Measurements from ENCODE around the gene NOXA1.

Gene NOXA1

GRCh38 chr9:137389428-137389746 is 33.8 kb upstream of the NOXA1 start:
- no peak overlapping the region for H3K27ac ChIP-seq (ENCODE audit: poor library complexity, severe bottlenecking)
- H3K4me3 ChIP-seq (ENCODE audit: severe bottlenecking): no peak overlapping the region
- TF ChIP-seq, protein P1, sequence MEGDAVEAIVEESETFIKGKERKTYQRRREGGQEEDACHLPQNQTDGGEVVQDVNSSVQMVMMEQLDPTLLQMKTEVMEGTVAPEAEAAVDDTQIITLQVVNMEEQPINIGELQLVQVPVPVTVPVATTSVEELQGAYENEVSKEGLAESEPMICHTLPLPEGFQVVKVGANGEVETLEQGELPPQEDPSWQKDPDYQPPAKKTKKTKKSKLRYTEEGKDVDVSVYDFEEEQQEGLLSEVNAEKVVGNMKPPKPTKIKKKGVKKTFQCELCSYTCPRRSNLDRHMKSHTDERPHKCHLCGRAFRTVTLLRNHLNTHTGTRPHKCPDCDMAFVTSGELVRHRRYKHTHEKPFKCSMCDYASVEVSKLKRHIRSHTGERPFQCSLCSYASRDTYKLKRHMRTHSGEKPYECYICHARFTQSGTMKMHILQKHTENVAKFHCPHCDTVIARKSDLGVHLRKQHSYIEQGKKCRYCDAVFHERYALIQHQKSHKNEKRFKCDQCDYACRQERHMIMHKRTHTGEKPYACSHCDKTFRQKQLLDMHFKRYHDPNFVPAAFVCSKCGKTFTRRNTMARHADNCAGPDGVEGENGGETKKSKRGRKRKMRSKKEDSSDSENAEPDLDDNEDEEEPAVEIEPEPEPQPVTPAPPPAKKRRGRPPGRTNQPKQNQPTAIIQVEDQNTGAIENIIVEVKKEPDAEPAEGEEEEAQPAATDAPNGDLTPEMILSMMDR (IDR thresholded peaks at IDR 0.05; ENCODE audit: poor library complexity, severe bottlenecking): no peak
- no peaks in the 10 kb centered on the region for H3K9me3 ChIP-seq (ENCODE audit: severe bottlenecking)
- no peaks in the 10 kb centered on the region for H3K4me1 ChIP-seq (ENCODE audit: insufficient read depth, poor library complexity, severe bottlenecking)
- ATAC-seq (ENCODE audit: low read depth): no peak
- H3K27me3 ChIP-seq (ENCODE audit: insufficient read depth, poor library complexity, severe bottlenecking): no peaks in the 10 kb centered on the region
- DNase-seq (ENCODE audit: low spot score): no peak
- H3K36me3 ChIP-seq (ENCODE audit: low read depth): no peaks in the 10 kb centered on the region

GRCh38 chr9:137390553-137391410 is 32.4 kb upstream of the NOXA1 start:
- no peak; the same call in 2 of the 3 replicates for ATAC-seq (ENCODE audit: low read depth)
- TF ChIP-seq, protein P1 (IDR thresholded peaks at IDR 0.05; ENCODE audit: poor library complexity, severe bottlenecking): no peak
- H3K27me3 ChIP-seq (ENCODE audit: insufficient read depth, poor library complexity, severe bottlenecking): no peaks in the 10 kb centered on the region
- H3K27ac ChIP-seq (ENCODE audit: poor library complexity, severe bottlenecking): no peak overlapping the region
- H3K4me3 ChIP-seq (ENCODE audit: severe bottlenecking): no peak overlapping the region
- H3K4me1 ChIP-seq (ENCODE audit: insufficient read depth, poor library complexity, severe bottlenecking): no peaks in the 10 kb centered on the region
- H3K36me3 ChIP-seq (ENCODE audit: low read depth): no peaks in the 10 kb centered on the region
- H3K9me3 ChIP-seq (ENCODE audit: severe bottlenecking): no peaks in the 10 kb centered on the region
- DNase-seq (ENCODE audit: low spot score): no peak

DNA sequence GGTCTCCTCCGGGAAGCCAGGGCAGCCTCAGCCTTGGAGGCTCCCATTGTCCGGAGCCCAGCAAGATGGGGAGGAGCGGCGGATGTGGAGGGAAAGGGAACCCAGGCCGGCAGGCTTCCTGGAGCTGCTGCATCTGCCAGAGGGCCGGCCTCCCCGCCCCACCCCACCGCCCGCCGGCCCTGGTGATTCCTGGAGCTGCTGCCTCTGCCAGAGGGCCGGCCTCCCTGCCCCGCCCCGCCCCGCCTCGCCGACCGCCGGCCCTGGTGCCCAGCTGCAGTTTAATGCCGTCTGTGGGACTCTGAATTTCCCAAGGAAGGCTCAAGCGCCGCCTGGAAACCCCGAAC is 31.8 kb upstream of the NOXA1 start:
- DNase-seq (ENCODE audit: low spot score) (no peak), ATAC-seq (ENCODE audit: low read depth) (no peak)
- Histone ChIP-seq H3K9me3 (ENCODE audit: severe bottlenecking) (no peaks in the 10 kb centered on the region), H3K36me3 (ENCODE audit: low read depth) (no peaks in the 10 kb centered on the region), H3K27me3 (ENCODE audit: insufficient read depth, poor library complexity, severe bottlenecking) (no peaks in the 10 kb centered on the region), H3K4me3 (ENCODE audit: severe bottlenecking) (no peak overlapping the region), H3K27ac (ENCODE audit: poor library complexity, severe bottlenecking) (no peak overlapping the region), H3K4me1 (ENCODE audit: insufficient read depth, poor library complexity, severe bottlenecking) (no peaks in the 10 kb centered on the region)
- TF ChIP-seq, protein P1 (IDR thresholded peaks at IDR 0.05; ENCODE audit: poor library complexity, severe bottlenecking): no peak

DNA sequence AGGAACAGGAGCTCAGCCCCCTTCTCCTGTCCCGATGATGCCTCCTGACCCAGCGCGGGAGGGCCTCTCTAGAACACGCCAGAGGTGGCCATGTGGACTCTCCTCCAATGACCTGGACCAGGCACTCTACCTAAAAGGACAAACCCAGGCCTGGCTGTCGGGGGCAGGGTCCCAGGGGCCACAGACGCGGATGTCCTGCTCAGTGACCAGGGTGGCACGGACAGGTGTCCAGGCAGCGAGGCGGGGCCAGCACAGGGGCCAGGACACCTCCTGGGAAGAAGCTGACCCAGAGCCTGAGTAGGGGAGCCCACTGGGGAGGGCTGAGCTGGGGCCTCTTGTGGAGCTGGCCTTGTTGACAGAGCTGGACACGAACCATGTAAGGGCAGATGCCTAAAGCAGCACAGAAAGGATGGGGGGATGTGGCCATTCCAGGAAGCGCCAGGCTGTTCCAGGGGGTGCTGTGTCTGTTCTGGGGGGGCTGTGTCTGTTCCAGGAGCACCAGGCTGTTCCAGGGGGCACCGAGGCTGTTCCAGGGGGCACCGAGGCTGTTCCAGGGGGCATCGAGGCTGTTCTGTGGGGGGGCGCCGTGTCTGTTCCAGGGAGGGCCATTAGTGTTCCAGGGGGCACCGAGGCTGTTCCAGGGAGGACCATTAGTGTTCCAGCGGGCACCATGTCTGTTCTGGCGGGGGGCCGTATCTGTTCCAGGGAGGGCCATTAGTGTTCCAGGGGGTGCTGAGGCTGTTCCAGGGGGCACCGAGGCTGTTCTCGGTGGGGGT is 30.8 kb upstream of the NOXA1 start:
- TF ChIP-seq, protein P1 (IDR thresholded peaks at IDR 0.05; ENCODE audit: poor library complexity, severe bottlenecking): no peak
- Histone ChIP-seq H3K27ac (ENCODE audit: poor library complexity, severe bottlenecking) (no peak overlapping the region), H3K4me1 (ENCODE audit: insufficient read depth, poor library complexity, severe bottlenecking) (no peaks in the 10 kb centered on the region), H3K36me3 (ENCODE audit: low read depth) (no peaks in the 10 kb centered on the region), H3K4me3 (ENCODE audit: severe bottlenecking) (no peak overlapping the region), H3K27me3 (ENCODE audit: insufficient read depth, poor library complexity, severe bottlenecking) (no peaks in the 10 kb centered on the region), H3K9me3 (ENCODE audit: severe bottlenecking) (no peaks in the 10 kb centered on the region)
- ATAC-seq (ENCODE audit: low read depth): no peak
- DNase-seq (ENCODE audit: low spot score): no peak
